Measurements from ENCODE around the gene MAP3K19. TPM values are rescaled to one million over a fixed set of nuclear protein-coding genes. Genes with fewer than 3 reads are reported as not detected.

MAP3K19 gene
- total and polyA plus RNA-seq, 2 experiments from 2014 or later, result not detected

DNA sequence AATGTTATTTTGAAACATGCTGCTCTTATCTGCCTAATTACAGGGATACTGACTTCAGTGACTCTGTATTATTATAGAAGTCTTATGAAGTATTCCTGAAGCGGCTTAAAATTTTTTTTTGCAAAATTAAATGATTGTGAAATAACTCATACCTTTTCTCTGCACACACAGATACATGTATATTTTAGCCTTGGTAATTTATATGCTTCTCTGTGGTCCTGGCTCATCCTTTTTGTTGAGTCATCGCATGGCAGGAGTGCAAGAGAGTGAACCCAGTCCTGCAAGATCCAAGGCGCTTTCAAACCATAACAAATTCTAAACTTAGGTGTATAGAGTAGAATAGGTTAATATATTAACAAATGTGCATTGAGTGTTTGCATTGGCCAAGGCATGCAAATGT, 120.1 kb downstream of the MAP3K19 start (continued):
- TF ChIP-seq, protein P1, sequence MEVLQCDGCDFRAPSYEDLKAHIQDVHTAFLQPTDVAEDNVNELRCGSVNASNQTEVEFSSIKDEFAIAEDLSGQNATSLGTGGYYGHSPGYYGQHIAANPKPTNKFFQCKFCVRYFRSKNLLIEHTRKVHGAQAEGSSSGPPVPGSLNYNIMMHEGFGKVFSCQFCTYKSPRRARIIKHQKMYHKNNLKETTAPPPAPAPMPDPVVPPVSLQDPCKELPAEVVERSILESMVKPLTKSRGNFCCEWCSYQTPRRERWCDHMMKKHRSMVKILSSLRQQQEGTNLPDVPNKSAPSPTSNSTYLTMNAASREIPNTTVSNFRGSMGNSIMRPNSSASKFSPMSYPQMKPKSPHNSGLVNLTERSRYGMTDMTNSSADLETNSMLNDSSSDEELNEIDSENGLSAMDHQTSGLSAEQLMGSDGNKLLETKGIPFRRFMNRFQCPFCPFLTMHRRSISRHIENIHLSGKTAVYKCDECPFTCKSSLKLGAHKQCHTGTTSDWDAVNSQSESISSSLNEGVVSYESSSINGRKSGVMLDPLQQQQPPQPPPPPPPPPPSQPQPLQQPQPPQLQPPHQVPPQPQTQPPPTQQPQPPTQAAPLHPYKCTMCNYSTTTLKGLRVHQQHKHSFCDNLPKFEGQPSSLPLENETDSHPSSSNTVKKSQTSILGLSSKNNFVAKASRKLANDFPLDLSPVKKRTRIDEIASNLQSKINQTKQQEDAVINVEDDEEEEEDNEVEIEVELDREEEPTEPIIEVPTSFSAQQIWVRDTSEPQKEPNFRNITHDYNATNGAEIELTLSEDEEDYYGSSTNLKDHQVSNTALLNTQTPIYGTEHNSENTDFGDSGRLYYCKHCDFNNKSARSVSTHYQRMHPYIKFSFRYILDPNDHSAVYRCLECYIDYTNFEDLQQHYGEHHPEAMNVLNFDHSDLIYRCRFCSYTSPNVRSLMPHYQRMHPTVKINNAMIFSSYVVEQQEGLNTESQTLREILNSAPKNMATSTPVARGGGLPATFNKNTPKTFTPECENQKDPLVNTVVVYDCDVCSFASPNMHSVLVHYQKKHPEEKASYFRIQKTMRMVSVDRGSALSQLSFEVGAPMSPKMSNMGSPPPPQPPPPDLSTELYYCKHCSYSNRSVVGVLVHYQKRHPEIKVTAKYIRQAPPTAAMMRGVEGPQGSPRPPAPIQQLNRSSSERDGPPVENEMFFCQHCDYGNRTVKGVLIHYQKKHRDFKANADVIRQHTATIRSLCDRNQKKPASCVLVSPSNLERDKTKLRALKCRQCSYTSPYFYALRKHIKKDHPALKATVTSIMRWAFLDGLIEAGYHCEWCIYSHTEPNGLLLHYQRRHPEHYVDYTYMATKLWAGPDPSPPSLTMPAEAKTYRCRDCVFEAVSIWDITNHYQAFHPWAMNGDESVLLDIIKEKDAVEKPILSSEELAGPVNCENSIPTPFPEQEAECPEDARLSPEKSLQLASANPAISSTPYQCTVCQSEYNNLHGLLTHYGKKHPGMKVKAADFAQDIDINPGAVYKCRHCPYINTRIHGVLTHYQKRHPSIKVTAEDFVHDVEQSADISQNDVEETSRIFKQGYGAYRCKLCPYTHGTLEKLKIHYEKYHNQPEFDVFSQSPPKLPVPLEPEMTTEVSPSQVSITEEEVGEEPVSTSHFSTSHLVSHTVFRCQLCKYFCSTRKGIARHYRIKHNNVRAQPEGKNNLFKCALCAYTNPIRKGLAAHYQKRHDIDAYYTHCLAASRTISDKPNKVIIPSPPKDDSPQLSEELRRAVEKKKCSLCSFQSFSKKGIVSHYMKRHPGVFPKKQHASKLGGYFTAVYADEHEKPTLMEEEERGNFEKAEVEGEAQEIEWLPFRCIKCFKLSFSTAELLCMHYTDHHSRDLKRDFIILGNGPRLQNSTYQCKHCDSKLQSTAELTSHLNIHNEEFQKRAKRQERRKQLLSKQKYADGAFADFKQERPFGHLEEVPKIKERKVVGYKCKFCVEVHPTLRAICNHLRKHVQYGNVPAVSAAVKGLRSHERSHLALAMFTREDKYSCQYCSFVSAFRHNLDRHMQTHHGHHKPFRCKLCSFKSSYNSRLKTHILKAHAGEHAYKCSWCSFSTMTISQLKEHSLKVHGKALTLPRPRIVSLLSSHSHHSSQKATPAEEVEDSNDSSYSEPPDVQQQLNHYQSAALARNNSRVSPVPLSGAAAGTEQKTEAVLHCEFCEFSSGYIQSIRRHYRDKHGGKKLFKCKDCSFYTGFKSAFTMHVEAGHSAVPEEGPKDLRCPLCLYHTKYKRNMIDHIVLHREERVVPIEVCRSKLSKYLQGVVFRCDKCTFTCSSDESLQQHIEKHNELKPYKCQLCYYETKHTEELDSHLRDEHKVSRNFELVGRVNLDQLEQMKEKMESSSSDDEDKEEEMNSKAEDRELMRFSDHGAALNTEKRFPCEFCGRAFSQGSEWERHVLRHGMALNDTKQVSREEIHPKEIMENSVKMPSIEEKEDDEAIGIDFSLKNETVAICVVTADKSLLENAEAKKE (CRISPR knock-in tag; IDR thresholded peaks at IDR 0.05), result no peak
- TF ChIP-seq EZH2 (IDR thresholded peaks at IDR 0.05; ENCODE audit: low read depth, unreplicated experiment) (no peak), EZH2phosphoT487 (IDR thresholded peaks at IDR 0.05; ENCODE audit: unreplicated experiment) (no peak), ZNF114 (CRISPR knock-in tag; IDR thresholded peaks at IDR 0.05) (no peak)

DNA sequence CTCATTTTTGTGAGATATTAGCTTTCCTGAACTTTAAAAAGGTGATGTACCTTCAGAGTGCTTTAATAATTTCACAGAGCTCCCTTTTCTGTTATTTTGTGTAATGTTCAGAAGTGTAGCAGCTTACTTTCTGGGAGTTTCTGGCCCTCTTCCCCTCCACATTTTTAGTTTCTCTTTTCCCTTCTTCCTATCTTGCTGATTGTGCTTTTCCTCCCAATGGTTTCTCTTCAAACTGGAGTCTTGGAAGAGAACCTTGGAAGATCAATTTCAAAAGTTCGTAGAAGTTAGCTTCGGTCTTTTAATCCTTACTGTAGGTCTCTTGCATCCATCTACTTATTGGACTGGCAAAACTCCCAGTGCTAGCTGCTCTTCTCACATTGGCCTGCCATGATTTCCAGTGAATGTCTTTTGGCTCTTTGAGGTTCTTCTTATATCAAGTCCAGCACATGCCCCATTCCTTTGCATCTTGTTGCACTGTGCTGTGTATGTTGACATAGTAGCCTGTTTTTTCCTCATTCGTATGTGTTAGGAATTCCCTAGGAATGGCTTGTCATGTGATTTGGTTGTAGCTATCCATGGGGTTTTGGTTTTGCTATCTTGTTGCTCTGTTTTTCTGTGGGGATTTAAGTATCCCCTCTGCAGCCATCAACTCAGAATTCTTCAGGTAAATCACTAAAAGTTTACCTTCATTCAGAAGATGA, 120.9 kb downstream of the MAP3K19 start:
- H3K4me1 Mint-ChIP-seq, result peaks cover 39% of the 10 kb centered on the region
- no peak overlapping the region for H2AFZ ChIP-seq
- H3K36me3 ChIP-seq (ENCODE audit: insufficient read depth), result no peaks in the 10 kb centered on the region
- peaks cover 100% of the 10 kb centered on the region for H3K79me2 ChIP-seq (replicated peaks; ENCODE audit: insufficient read depth)
- no peak overlapping the region; the same call in 1 of the 2 replicates for H3K27ac ChIP-seq (ENCODE audit: low read depth)
- peak; percentile 8 for DNase-seq (ENCODE audit: low spot score)
- H3K4me3 Mint-ChIP-seq, result no peak overlapping the region
- H4K20me1 ChIP-seq (replicated peaks; ENCODE audit: insufficient read depth), result peaks cover 70% of the 10 kb centered on the region
- H3K27ac Mint-ChIP-seq, result peak overlapping the region; percentile 82
- no peaks in the 10 kb centered on the region for H3K9me2 ChIP-seq (ENCODE audit: insufficient read depth)
- H3K4me2 ChIP-seq, result no peak overlapping the region
- no peaks in the 10 kb centered on the region for H3F3A ChIP-seq (replicated peaks; ENCODE audit: low read depth)
- H3K27me3 ChIP-seq (ENCODE audit: insufficient read depth), result no peaks in the 10 kb centered on the region
- peaks cover 32% of the 10 kb centered on the region for H3K4me1 ChIP-seq (ENCODE audit: insufficient read depth)
- H3K36me3 Mint-ChIP-seq (ENCODE audit: low read depth), result peaks cover 15% of the 10 kb centered on the region; the same call in 2 of the 3 replicates
- no peak overlapping the region for H3K4me3 ChIP-seq
- no peaks in the 10 kb centered on the region for H3K27me3 Mint-ChIP-seq (ENCODE audit: insufficient read depth, low read depth, poor library complexity)
- no peaks in the 10 kb centered on the region for H3K9me3 Mint-ChIP-seq
- no peak for ATAC-seq
- TF ChIP-seq NANOG (IDR thresholded peaks at IDR 0.05; ENCODE audit: borderline replicate concordance) (no peak), EZH2 (IDR thresholded peaks at IDR 0.05; ENCODE audit: low read depth, unreplicated experiment) (no peak), ZNF114 (CRISPR knock-in tag; IDR thresholded peaks at IDR 0.05) (no peak), EZH2phosphoT487 (IDR thresholded peaks at IDR 0.05; ENCODE audit: unreplicated experiment) (no peak), JUNB (IDR thresholded peaks at IDR 0.05; ENCODE audit: unreplicated experiment) (no peak), POLR2AphosphoS5 (IDR thresholded peaks at IDR 0.05; ENCODE audit: low read depth) (no peak), STAT1 (IDR thresholded peaks at IDR 0.05; ENCODE audit: unreplicated experiment) (no peak)
- TF ChIP-seq, protein P2, sequence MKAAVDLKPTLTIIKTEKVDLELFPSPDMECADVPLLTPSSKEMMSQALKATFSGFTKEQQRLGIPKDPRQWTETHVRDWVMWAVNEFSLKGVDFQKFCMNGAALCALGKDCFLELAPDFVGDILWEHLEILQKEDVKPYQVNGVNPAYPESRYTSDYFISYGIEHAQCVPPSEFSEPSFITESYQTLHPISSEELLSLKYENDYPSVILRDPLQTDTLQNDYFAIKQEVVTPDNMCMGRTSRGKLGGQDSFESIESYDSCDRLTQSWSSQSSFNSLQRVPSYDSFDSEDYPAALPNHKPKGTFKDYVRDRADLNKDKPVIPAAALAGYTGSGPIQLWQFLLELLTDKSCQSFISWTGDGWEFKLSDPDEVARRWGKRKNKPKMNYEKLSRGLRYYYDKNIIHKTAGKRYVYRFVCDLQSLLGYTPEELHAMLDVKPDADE (IDR thresholded peaks at IDR 0.05), result no peak
- TF ChIP-seq, protein P3, sequence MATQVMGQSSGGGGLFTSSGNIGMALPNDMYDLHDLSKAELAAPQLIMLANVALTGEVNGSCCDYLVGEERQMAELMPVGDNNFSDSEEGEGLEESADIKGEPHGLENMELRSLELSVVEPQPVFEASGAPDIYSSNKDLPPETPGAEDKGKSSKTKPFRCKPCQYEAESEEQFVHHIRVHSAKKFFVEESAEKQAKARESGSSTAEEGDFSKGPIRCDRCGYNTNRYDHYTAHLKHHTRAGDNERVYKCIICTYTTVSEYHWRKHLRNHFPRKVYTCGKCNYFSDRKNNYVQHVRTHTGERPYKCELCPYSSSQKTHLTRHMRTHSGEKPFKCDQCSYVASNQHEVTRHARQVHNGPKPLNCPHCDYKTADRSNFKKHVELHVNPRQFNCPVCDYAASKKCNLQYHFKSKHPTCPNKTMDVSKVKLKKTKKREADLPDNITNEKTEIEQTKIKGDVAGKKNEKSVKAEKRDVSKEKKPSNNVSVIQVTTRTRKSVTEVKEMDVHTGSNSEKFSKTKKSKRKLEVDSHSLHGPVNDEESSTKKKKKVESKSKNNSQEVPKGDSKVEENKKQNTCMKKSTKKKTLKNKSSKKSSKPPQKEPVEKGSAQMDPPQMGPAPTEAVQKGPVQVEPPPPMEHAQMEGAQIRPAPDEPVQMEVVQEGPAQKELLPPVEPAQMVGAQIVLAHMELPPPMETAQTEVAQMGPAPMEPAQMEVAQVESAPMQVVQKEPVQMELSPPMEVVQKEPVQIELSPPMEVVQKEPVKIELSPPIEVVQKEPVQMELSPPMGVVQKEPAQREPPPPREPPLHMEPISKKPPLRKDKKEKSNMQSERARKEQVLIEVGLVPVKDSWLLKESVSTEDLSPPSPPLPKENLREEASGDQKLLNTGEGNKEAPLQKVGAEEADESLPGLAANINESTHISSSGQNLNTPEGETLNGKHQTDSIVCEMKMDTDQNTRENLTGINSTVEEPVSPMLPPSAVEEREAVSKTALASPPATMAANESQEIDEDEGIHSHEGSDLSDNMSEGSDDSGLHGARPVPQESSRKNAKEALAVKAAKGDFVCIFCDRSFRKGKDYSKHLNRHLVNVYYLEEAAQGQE (IDR thresholded peaks at IDR 0.05; ENCODE audit: unreplicated experiment), result no peak
- TF ChIP-seq, protein P4, sequence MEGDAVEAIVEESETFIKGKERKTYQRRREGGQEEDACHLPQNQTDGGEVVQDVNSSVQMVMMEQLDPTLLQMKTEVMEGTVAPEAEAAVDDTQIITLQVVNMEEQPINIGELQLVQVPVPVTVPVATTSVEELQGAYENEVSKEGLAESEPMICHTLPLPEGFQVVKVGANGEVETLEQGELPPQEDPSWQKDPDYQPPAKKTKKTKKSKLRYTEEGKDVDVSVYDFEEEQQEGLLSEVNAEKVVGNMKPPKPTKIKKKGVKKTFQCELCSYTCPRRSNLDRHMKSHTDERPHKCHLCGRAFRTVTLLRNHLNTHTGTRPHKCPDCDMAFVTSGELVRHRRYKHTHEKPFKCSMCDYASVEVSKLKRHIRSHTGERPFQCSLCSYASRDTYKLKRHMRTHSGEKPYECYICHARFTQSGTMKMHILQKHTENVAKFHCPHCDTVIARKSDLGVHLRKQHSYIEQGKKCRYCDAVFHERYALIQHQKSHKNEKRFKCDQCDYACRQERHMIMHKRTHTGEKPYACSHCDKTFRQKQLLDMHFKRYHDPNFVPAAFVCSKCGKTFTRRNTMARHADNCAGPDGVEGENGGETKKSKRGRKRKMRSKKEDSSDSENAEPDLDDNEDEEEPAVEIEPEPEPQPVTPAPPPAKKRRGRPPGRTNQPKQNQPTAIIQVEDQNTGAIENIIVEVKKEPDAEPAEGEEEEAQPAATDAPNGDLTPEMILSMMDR (conservative IDR thresholded peaks at IDR 0.05; ENCODE audit: low read depth in 2 of 2), result no peak

All from GM23338 (cell line).